CD4-positive, alpha-beta T cell (primary cell): ENCODE results near the gene PEX5. TPM values are rescaled to one million over a fixed set of nuclear protein-coding genes. Genes with fewer than 3 reads are reported as not detected.

Source experiments
- ATAC-seq: fragments of 200-7000 bp; cut with Tn5 transposase; one replicate; pipeline ENCODE4 v1.10.0; 2022; ENCODE audit warnings: mild to moderate bottlenecking; ENCODE audit not compliant: poor library complexity
- CTCF ChIA-PET: fragments of 350-600 bp; sonication (Branson Sonifier 250); formaldehyde crosslinking; loops from one replicate; lab custom pipeline; 2021; ENCODE audit warnings: antibody characterized with exemption, inconsistent platforms; lab: Charles Lee
- POLR2A ChIA-PET: fragments of 350-600 bp; sonication (Branson Sonifier 250); formaldehyde crosslinking; loops from one replicate; lab custom pipeline; 2021; ENCODE audit warnings: antibody characterized with exemption, inconsistent platforms; lab: Charles Lee
- DNase-seq, 14 experiments: peaks; one replicate each; pipeline ENCODE4 v3.0.0-alpha.2; 2013 to 2020; ENCODE audit warnings: mixed read lengths in 2 of 14
- H3K27ac ChIP-seq, 2 donors: one replicate each; pipeline versions ENCODE4 v1.5.1 to v1.7.0; 2013; ENCODE audit warnings: low read length in 2 of 2, low read depth in 1 of 2, mild to moderate bottlenecking in 1 of 2
- H3K27me3 ChIP-seq, 2 experiments: 1 replicate in 1 of 2; 2 replicates in 1 of 2; pipeline versions ENCODE4 v1.6.1 to v1.7.0; 2013; ENCODE audit warnings: low read length in 2 of 2, control low read depth in 1 of 2, mild to moderate bottlenecking in 1 of 2, moderate library complexity in 1 of 2; ENCODE audit not compliant: insufficient read depth in 2 of 2, control insufficient read depth in 1 of 2
- H3K36me3 ChIP-seq: one replicate; pipeline ENCODE4 v1.6.1; 2013; ENCODE audit warnings: low read length, control low read depth; ENCODE audit not compliant: insufficient read depth
- H3K4me1 ChIP-seq: one replicate; pipeline ENCODE4 v1.6.1; 2013; ENCODE audit warnings: low read length, control low read depth; ENCODE audit not compliant: insufficient read depth
- H3K4me3 ChIP-seq: one replicate; pipeline ENCODE4 v1.5.1; 2013; ENCODE audit warnings: mild to moderate bottlenecking, low read length, moderate library complexity
- H3K9me3 ChIP-seq, 2 experiments: 1 replicate in 1 of 2; 2 replicates in 1 of 2; pipeline versions ENCODE4 v1.6.1 to v1.7.0; 2013; ENCODE audit warnings: low read length in 2 of 2, mild to moderate bottlenecking in 2 of 2, control low read depth in 1 of 2, moderate library complexity in 1 of 2; ENCODE audit not compliant: control insufficient read depth in 1 of 2, insufficient read depth in 1 of 2
- H3K27ac Mint-ChIP-seq: one replicate; pipeline ENCODE4 v1.8.0; 2020; ENCODE audit warnings: mixed read lengths
- H3K27me3 Mint-ChIP-seq: one replicate; pipeline ENCODE4 v1.8.0; 2021; ENCODE audit warnings: mixed read lengths
- H3K36me3 Mint-ChIP-seq: one replicate; pipeline ENCODE4 v1.8.0; 2021; ENCODE audit warnings: low read depth, mixed read lengths
- H3K4me1 Mint-ChIP-seq: one replicate; pipeline ENCODE4 v1.8.0; 2021; ENCODE audit warnings: low read depth, mixed read lengths
- H3K4me3 Mint-ChIP-seq: one replicate; pipeline ENCODE4 v1.8.0; 2020; ENCODE audit warnings: mild to moderate bottlenecking, mixed read lengths
- H3K9me3 Mint-ChIP-seq: one replicate; pipeline ENCODE4 v1.8.0; 2020; ENCODE audit warnings: mixed read lengths
- intact Hi-C, 2 experiments: fragments of 100-400 bp; cut with DNase I in 1 of 2; cut with micrococcal nuclease in 1 of 2; formaldehyde crosslinking; loops; one replicate each; pipeline versions ENCODE4 v1.15.1 to v1.9.0; 2023 to 2025; cut with DNase I, micrococcal nuclease
- total RNA-seq, 174 experiments: library from RNA in 2 of 174; stranded (reverse) in 2 of 174; gene quantifications; one replicate each; pipeline ENCODE4 v1.2.3 and lab custom pipeline; 2021 to 2026
- TF ChIP-seq, protein P1 (sequence below): fragments of 200-600 bp; IDR thresholded peaks from one replicate; pipeline ENCODE4 v1.8.0; 2022; ENCODE audit warnings: antibody characterized with exemption, mild to moderate bottlenecking

Gene PEX5
- total RNA-seq, 2 experiments from 2014 or later: 22.9 TPM

DNA sequence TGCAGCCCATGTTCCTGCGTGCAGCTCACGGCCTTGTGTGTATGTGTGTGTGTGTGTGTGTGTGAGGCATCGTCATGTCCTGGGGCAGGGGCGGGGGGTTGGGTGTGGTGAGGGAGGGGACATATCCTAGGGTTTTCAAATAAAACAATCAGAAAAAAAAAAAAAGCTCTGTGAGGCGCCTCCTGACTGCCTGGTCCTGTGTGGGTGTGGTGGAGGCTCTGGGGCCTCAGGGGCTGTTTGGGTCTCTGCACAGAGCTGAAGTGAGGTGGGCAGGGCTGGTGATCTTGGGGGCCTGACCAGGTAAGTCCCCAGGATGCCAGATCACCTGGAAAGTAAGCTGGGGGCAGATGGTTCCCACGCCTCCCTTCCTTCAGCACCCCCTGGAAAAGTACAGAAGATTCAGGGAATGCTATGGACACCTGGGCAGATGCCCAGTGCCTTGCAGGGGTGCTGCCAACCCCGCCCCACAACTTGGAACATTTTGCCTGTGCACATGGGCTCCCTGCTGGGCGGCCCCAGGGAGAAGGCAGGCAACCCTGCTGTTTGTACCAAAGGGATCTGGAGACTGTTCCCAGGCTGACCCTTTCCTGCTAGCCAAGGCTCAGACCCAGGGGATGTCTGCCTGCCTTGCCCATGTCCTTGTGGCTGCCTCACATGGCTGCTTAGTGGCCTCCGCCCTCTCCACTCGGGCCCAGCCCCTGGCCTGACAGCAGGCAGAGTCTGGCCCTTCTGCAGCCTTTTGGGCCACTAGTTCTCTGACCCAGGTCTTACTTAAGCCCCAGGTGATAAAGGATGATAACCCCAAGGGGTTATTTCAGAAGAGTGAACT, 30.5 kb upstream of the PEX5 start:
- H3K27ac ChIP-seq: no peak overlapping the region
- H3K4me1 ChIP-seq: peaks cover 8% of the 10 kb centered on the region
- no peak overlapping the region for H3K4me3 ChIP-seq
- no peaks in the 10 kb centered on the region for H3K9me3 ChIP-seq
- ChIA-PET POLR2A (no interaction called here), CTCF (interaction anchor here (0.6 kb wide), 1 partner anchor 94 kb away, joined by 4 read pairs; no protein-coding TSS in a partner anchor)
- ATAC-seq: no peak
- peaks cover 0 to 4% of the 10 kb centered on the region in 2 experiments for H3K27me3 ChIP-seq
- DNase-seq: peak in 1 of 14 experiments; percentile 10
- Mint-ChIP-seq H3K27me3 (peaks cover 9% of the 10 kb centered on the region), H3K4me3 (no peak overlapping the region), H3K4me1 (peaks cover 13% of the 10 kb centered on the region), H3K27ac (no peak overlapping the region), H3K36me3 (peaks cover 33% of the 10 kb centered on the region), H3K9me3 (no peaks in the 10 kb centered on the region)
- intact Hi-C loops: no loop called here
- TF ChIP-seq, protein P1, sequence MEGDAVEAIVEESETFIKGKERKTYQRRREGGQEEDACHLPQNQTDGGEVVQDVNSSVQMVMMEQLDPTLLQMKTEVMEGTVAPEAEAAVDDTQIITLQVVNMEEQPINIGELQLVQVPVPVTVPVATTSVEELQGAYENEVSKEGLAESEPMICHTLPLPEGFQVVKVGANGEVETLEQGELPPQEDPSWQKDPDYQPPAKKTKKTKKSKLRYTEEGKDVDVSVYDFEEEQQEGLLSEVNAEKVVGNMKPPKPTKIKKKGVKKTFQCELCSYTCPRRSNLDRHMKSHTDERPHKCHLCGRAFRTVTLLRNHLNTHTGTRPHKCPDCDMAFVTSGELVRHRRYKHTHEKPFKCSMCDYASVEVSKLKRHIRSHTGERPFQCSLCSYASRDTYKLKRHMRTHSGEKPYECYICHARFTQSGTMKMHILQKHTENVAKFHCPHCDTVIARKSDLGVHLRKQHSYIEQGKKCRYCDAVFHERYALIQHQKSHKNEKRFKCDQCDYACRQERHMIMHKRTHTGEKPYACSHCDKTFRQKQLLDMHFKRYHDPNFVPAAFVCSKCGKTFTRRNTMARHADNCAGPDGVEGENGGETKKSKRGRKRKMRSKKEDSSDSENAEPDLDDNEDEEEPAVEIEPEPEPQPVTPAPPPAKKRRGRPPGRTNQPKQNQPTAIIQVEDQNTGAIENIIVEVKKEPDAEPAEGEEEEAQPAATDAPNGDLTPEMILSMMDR: no peak
- peaks cover 37% of the 10 kb centered on the region for H3K36me3 ChIP-seq

DNA sequence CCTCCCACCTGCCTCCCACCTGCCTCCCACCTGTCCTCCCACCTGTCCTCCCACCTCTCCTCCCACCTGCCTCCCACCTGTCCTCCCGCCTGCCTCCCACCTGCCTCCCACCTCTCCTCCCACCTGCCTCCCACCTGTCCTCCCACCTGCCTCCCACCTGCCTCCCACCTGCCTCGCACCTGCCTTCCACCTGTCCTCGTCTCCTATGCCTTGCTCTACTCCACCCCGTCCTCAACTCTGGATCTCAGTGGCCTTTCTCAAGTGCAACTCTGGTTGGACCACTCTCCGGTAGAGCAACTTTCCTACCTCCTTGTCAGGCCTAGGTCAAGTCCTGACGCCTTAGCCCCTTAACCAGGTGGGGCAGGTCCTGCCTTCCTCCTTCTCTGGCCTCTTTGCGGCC, 29.3 kb upstream of the PEX5 start:
- intact Hi-C loops: no loop called here
- H3K27ac Mint-ChIP-seq: no peak overlapping the region
- H3K4me1 Mint-ChIP-seq: peaks cover 13% of the 10 kb centered on the region
- TF ChIP-seq, protein P1: no peak
- peaks cover 21% of the 10 kb centered on the region for H3K36me3 Mint-ChIP-seq
- H3K4me3 ChIP-seq: no peak overlapping the region
- no peak overlapping the region for H3K4me3 Mint-ChIP-seq
- peaks cover 0 to 4% of the 10 kb centered on the region in 2 experiments for H3K27me3 ChIP-seq
- ChIA-PET POLR2A (no interaction called here), CTCF (no interaction called here)
- H3K9me3 ChIP-seq: no peaks in the 10 kb centered on the region
- H3K27me3 Mint-ChIP-seq: peaks cover 16% of the 10 kb centered on the region
- no peak for ATAC-seq
- H3K9me3 Mint-ChIP-seq: no peaks in the 10 kb centered on the region
- DNase-seq: no peak
- H3K27ac ChIP-seq: no peak overlapping the region
- H3K4me1 ChIP-seq: peaks cover 8% of the 10 kb centered on the region
- H3K36me3 ChIP-seq: peaks cover 27% of the 10 kb centered on the region

DNA sequence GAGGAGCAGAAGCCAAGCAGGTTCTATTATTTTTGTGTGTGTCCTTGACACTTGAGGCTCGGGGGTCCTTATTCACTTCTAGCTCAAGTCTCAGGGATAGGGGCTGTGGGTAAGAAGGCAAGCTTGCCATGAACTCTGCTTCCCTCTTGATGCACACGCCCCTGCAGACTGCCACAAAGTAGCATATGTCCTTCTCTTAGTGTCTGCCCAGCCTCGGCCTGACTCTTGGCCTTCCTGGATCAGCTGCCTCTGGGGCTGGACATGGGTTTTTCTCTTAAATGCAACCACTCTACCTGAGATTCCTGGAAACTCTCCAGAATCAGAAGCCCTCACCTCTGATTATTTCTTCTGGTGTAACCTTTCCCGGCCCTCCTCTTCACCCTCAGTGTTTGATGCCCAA, 28.2 kb upstream of the PEX5 start:
- DNase-seq: no peak
- POLR2A ChIA-PET: no interaction called here

More for the DNA sequence above, 28.2 kb upstream of the PEX5 start:
- H3K9me3 ChIP-seq: no peaks in the 10 kb centered on the region
- no peak for ATAC-seq
- Mint-ChIP-seq H3K4me1 (peaks cover 13% of the 10 kb centered on the region), H3K4me3 (no peak overlapping the region), H3K9me3 (no peaks in the 10 kb centered on the region), H3K27ac (no peak overlapping the region), H3K27me3 (peaks cover 23% of the 10 kb centered on the region), H3K36me3 (peaks cover 12% of the 10 kb centered on the region)
- H3K27me3 ChIP-seq: peaks cover 0 to 4% of the 10 kb centered on the region in 2 experiments
- intact Hi-C loops: no loop called here
- no peak overlapping the region for H3K27ac ChIP-seq
- TF ChIP-seq, protein P1: no peak
- H3K4me1 ChIP-seq: peaks cover 8% of the 10 kb centered on the region
- no peak overlapping the region for H3K4me3 ChIP-seq
- peaks cover 16% of the 10 kb centered on the region for H3K36me3 ChIP-seq
- CTCF ChIA-PET: no interaction called here
